LNCAP (cell line): ENCODE results near the gene MVB12B.
A peak's percentile ranks its signal among the peaks of the same experiment; 100 is the strongest.

ENCODE experiments used
- CTCF ChIP-seq: fragments of 450-650 bp; IDR thresholded peaks from 2 replicates; pipeline ENCODE4 v1.5.1; 2017; ENCODE audit warnings: mild to moderate bottlenecking

MVB12B gene

GRCh38 chr9:126326228-126327005 lies at the start of gene MVB12B:
TSS of gene MVB12B (plus strand) at chr9:126326829. CDS start at chr9:126326930, 101 bp downstream.
- no peak for TF ChIP-seq CTCF

- TF ChIP-seq CTCF: no peak
These were observed 42.7 kb upstream of the MVB12B start for GRCh38 chr9:126283799-126284465.

- TF ChIP-seq CTCF: no peak
These were observed 39.3 kb upstream of the MVB12B start for GRCh38 chr9:126287166-126287866.

GRCh38 chr9:126290871-126291270 lies 35.8 kb upstream of the MVB12B start:
- no peak for TF ChIP-seq CTCF

GRCh38 chr9:126291925-126292324 lies 34.7 kb upstream of the MVB12B start:
- TF ChIP-seq CTCF: no peak

GRCh38 chr9:126292736-126293521 lies 33.7 kb upstream of the MVB12B start:
- no peak for TF ChIP-seq CTCF

- peak; percentile 27; the same call in 1 of the 2 replicates for TF ChIP-seq CTCF
These were observed 33.1 kb upstream of the MVB12B start for GRCh38 chr9:126293522-126293889.
